Fibroblast of lung (primary cell): ENCODE measurements around the gene ADCY3. TPM values are rescaled to one million over a fixed set of nuclear protein-coding genes. Genes with fewer than 3 reads are reported as not detected.

ENCODE experiments used
- DNase-seq, 2 donors: peaks; one replicate each; pipeline versions ENCODE4 v3.0.0 to v3.0.0-alpha.2; 2010; ENCODE audit warnings: low read depth in 2 of 2
- H2AFZ ChIP-seq: 2 replicates; pipeline ENCODE4 v1.5.1; 2012; ENCODE audit warnings: low read length, control low read depth, inconsistent platforms
- H3K27ac ChIP-seq: 2 replicates; pipeline ENCODE4 v1.5.1; 2011; ENCODE audit warnings: low read length, control low read depth; ENCODE audit not compliant: insufficient read depth
- H3K27me3 ChIP-seq: 2 replicates; pipeline ENCODE4 v1.5.1; 2011; ENCODE audit warnings: mild to moderate bottlenecking, low read length; ENCODE audit not compliant: control insufficient read depth, insufficient read depth
- H3K36me3 ChIP-seq: 2 replicates; pipeline ENCODE4 v1.5.1; 2011; ENCODE audit warnings: low read length; ENCODE audit not compliant: control insufficient read depth, insufficient read depth
- H3K4me1 ChIP-seq: 2 replicates; pipeline ENCODE4 v1.5.1; 2011; ENCODE audit warnings: low read length; ENCODE audit not compliant: control insufficient read depth, insufficient read depth; ENCODE audit errors: extremely low read depth
- H3K4me2 ChIP-seq: 2 replicates; pipeline ENCODE4 v1.5.1; 2011; ENCODE audit warnings: low read length, control low read depth; ENCODE audit not compliant: insufficient read depth; ENCODE audit errors: extremely low read depth
- H3K4me3 ChIP-seq, 4 experiments: fragments of 200-600 bp in 1 of 4; sonication (generic) in 1 of 4; replicated peaks in 1 of 4; 2 replicates each; pipeline ENCODE4 v1.5.1; 2011 to 2016; ENCODE audit warnings: low read length in 4 of 4, low read depth in 3 of 4, mild to moderate bottlenecking in 3 of 4, control low read depth in 2 of 4, inconsistent platforms in 1 of 4, mixed read lengths in 1 of 4; ENCODE audit not compliant: insufficient read depth in 1 of 4; ENCODE audit errors: control extremely low read depth in 1 of 4
- H3K79me2 ChIP-seq: 2 replicates; pipeline ENCODE4 v1.5.1; 2012; ENCODE audit warnings: mild to moderate bottlenecking, low read length, inconsistent platforms; ENCODE audit not compliant: control insufficient read depth, insufficient read depth
- H3K9ac ChIP-seq: 2 replicates; pipeline ENCODE4 v1.5.1; 2011; ENCODE audit warnings: mild to moderate bottlenecking, low read length, control low read depth; ENCODE audit not compliant: insufficient read depth
- H3K9me3 ChIP-seq: 2 replicates; pipeline ENCODE4 v1.5.1; 2012; ENCODE audit warnings: low read depth, low read length; ENCODE audit not compliant: control insufficient read depth, insufficient read depth
- H4K20me1 ChIP-seq: 2 replicates; pipeline ENCODE4 v1.5.1; 2011; ENCODE audit warnings: low read length; ENCODE audit not compliant: control insufficient read depth, insufficient read depth; ENCODE audit errors: extremely low read depth
- EZH2 ChIP-seq: IDR thresholded peaks from 2 replicates; pipeline ENCODE4 v1.5.1; 2012; ENCODE audit warnings: low read length, control low read depth, mild to moderate bottlenecking; ENCODE audit errors: missing control alignments
- polyA plus RNA-seq, 2 donors: library from polyadenylated mRNA; depleted of rRNA in 1 of 2; stranded (reverse) in 1 of 2; unstranded in 1 of 2; fragments of >200 nt; gene quantifications; 2 replicates each; pipeline ENCODE4 v1.2.1, GENCODE V29; 2011 to 2012; ENCODE audit warnings: missing spikeins in 1 of 2
- total RNA-seq: library from RNA; depleted of rRNA; stranded (reverse); fragments of >200 nt; gene quantifications from 2 replicates; pipeline ENCODE4 v1.2.1, GENCODE V29; 2014
- TF ChIP-seq, protein P1 (sequence below), 2 donors: IDR thresholded peaks in 1 of 2; conservative IDR thresholded peaks in 1 of 2; 1 replicate in 1 of 2; 2 replicates in 1 of 2; pipeline ENCODE4 v1.5.1; 2011 to 2012; ENCODE audit warnings: low read length in 2 of 2, control low read depth in 1 of 2, inconsistent platforms in 1 of 2, low read depth in 1 of 2, mild to moderate bottlenecking in 1 of 2

The ADCY3 gene
- total and polyA plus RNA-seq, 2 donors (not counting 1 experiment from before 2014, with no cell fraction given): 33.0 to 90.2 TPM

- Histone ChIP-seq H3K36me3 (peaks cover 2% of the 10 kb centered on the region), H3K4me3 (no peak overlapping the region), H3K4me2 (no peak overlapping the region), H3K27ac (no peak overlapping the region), H2AFZ (no peak overlapping the region), H3K9me3 (no peaks in the 10 kb centered on the region), H4K20me1 (no peaks in the 10 kb centered on the region), H3K27me3 (no peaks in the 10 kb centered on the region), H3K4me1 (no peaks in the 10 kb centered on the region), H3K79me2 (no peaks in the 10 kb centered on the region), H3K9ac (no peak overlapping the region)
- TF ChIP-seq EZH2: no peak
- TF ChIP-seq, protein P1, sequence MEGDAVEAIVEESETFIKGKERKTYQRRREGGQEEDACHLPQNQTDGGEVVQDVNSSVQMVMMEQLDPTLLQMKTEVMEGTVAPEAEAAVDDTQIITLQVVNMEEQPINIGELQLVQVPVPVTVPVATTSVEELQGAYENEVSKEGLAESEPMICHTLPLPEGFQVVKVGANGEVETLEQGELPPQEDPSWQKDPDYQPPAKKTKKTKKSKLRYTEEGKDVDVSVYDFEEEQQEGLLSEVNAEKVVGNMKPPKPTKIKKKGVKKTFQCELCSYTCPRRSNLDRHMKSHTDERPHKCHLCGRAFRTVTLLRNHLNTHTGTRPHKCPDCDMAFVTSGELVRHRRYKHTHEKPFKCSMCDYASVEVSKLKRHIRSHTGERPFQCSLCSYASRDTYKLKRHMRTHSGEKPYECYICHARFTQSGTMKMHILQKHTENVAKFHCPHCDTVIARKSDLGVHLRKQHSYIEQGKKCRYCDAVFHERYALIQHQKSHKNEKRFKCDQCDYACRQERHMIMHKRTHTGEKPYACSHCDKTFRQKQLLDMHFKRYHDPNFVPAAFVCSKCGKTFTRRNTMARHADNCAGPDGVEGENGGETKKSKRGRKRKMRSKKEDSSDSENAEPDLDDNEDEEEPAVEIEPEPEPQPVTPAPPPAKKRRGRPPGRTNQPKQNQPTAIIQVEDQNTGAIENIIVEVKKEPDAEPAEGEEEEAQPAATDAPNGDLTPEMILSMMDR (conservative IDR thresholded peaks at IDR 0.05 in 1 of 2, IDR thresholded peaks at IDR 0.05 in 1 of 2; ENCODE audit: low read depth in 1 of 2, low read length in 2 of 2): peak; percentile 16 to 28
- DNase-seq: peak; percentile 38 to 46
These were observed 89.7 kb downstream of the ADCY3 start for GRCh38 chr2:24830351-24830750.

DNA sequence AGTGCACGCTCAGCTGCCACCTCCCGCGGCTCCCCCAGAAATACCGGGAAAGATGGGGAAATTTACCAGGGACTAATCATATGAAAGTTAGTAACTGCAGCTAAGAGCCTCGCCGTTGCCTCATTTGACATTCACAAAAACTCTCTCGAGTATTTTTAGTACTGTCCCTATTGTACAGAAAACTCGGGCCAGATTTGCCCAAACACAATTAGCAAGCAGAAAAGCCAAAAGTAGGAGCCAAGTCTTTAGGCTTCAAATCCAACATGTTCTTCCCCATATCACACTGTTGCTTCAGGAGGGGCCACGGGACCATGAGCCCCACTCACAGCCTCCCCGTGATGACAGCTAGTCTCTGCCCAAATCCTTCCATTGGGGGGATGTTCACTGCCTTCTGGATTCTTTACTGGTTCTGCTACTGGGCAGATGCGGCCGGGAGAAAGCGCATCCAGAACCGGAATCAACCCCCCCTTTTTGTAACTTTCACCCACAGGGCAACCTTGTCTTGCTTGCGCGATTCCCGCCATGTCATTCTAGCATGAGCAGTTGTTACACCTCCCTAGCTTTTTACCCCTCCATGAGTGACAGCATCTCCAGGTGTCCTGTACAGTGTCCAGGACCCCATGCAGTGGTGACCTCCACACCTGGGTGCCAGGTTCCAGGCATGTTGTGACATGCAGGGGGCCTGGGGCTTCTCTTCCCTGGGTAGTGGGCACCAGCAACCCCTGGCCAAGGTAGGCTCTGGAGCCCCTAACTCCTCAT, 91.6 kb downstream of the ADCY3 start:
- Histone ChIP-seq H3K4me3 (no peak overlapping the region), H3K79me2 (no peaks in the 10 kb centered on the region), H3K4me1 (no peaks in the 10 kb centered on the region), H3K4me2 (no peak overlapping the region), H4K20me1 (no peaks in the 10 kb centered on the region), H3K27ac (no peak overlapping the region), H3K36me3 (peaks cover 7% of the 10 kb centered on the region), H2AFZ (no peak overlapping the region), H3K27me3 (no peaks in the 10 kb centered on the region), H3K9me3 (no peaks in the 10 kb centered on the region), H3K9ac (no peak overlapping the region)
- TF ChIP-seq, protein P1 (conservative IDR thresholded peaks at IDR 0.05 in 1 of 2, IDR thresholded peaks at IDR 0.05 in 1 of 2; ENCODE audit: low read depth in 1 of 2, low read length in 2 of 2): no peak
- TF ChIP-seq EZH2: no peak
- no peak for DNase-seq

DNA sequence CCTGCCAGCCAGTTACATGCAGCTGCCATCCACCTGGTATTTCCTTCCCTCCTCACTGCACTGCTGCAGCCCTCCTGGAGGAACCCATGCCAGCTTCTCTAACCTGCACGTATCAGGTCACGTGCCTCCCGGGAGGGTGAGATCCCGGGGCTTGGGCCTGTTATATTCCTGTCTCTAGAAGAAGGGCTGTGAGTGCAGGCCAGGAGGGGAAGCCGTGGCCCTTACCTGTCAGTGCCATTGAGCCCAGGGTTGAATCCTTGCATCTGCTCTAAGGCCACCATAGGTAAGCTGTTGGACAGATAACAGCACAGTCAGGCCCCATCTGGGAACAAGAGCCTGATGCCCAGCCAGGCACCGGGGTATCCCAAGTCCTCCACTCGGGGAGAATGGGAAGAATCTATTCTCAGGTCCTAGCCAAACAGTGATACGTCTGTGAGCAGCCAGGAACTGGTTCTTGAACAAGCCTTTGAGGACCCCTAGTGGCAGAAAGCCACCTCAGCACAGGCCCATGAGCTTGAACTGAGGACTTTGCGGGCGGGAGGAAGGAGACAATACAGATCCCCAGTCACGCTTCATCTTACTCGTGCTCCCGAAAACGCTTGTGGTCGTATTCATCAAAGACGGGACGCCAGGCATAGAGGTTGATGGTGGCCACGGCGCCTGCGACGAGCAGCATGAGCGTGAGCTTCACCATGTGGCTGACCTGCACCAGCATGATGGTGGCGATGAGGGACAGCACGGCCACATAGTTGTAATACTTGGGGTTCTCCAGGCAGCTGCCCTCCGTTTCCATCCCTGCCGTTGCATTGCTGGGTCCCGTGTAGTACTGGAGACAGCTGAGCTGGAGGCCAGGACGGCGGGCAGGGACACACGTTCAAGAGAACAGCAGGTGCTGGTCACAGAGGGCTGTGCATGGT, 92.5 kb downstream of the ADCY3 start:
- peaks cover 7% of the 10 kb centered on the region for H3K36me3 ChIP-seq
- no peaks in the 10 kb centered on the region for H3K79me2 ChIP-seq
- H3K4me1 ChIP-seq: no peaks in the 10 kb centered on the region
- H3K27ac ChIP-seq: no peak overlapping the region
- peak; percentile 83 to 91 for DNase-seq
- no peaks in the 10 kb centered on the region for H4K20me1 ChIP-seq
- H3K4me2 ChIP-seq: no peak overlapping the region
- no peak for TF ChIP-seq EZH2
- TF ChIP-seq, protein P1 (conservative IDR thresholded peaks at IDR 0.05 in 1 of 2, IDR thresholded peaks at IDR 0.05 in 1 of 2; ENCODE audit: low read depth in 1 of 2, low read length in 2 of 2): peak; percentile 97
- no peaks in the 10 kb centered on the region for H3K27me3 ChIP-seq
- H3K9me3 ChIP-seq: no peaks in the 10 kb centered on the region
- H3K4me3 ChIP-seq: no peak overlapping the region
- H2AFZ ChIP-seq: no peak overlapping the region
- no peak overlapping the region for H3K9ac ChIP-seq
